HUES64 (cell line): ENCODE data around the gene ZWILCH.

ENCODE experiments used
- H3K27ac ChIP-seq: 2 replicates; pipeline ENCODE4 v1.7.0; 2013; ENCODE audit warnings: low read depth, low read length, inconsistent platforms
- H3K27me3 ChIP-seq: 2 replicates; pipeline ENCODE4 v1.6.1; 2013; ENCODE audit warnings: mild to moderate bottlenecking, low read length; ENCODE audit not compliant: insufficient read depth
- H3K36me3 ChIP-seq: 2 replicates; pipeline ENCODE4 v1.6.1; 2013; ENCODE audit warnings: mild to moderate bottlenecking, low read length; ENCODE audit not compliant: insufficient read depth
- H3K4me1 ChIP-seq: 2 replicates; pipeline ENCODE4 v1.6.1; 2013; ENCODE audit warnings: mild to moderate bottlenecking, low read length, moderate library complexity; ENCODE audit not compliant: insufficient read depth
- H3K4me3 ChIP-seq: 2 replicates; pipeline ENCODE4 v1.5.1; 2013; ENCODE audit warnings: mild to moderate bottlenecking, low read length, moderate library complexity
- H3K9ac ChIP-seq: 2 replicates; pipeline ENCODE4 v1.6.1; 2013; ENCODE audit warnings: mild to moderate bottlenecking, low read depth, low read length
- H3K9me3 ChIP-seq: 2 replicates; pipeline ENCODE4 v1.6.1; 2013; ENCODE audit warnings: low read depth, low read length; ENCODE audit not compliant: insufficient read depth
- WGBS: fragments of 150-250, 120-280 bp; methylation state at CpG from one replicate; pipeline ENCODE4 v1.1.7; 2013; ENCODE audit warnings: missing lambda C conversion rate; 5-methylcytosine and 5-hydroxymethylcytosine counted together

ZWILCH gene

DNA sequence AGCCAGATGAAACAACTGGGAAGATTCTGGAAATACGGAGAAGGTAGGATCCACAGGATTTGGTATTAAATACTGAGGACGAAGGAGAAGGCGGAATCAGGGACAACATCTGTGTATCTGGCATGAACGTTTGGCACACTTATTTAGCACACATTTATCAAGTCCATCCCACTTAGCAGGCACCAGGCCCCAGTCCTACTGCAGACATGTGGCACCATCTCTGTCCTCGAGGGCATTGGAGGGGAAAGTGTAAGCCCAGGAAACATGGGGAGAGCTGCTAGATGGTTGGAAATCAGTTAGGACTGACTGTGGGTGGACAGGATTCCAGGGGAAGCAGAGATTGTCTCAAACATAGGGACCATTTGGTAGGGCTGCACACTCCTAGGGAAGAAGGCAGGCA lies 89.7 kb downstream of the ZWILCH start:
- H3K36me3 ChIP-seq, result no peaks in the 10 kb centered on the region
- H3K9me3 ChIP-seq, result no peaks in the 10 kb centered on the region
- WGBS, result 91% methylated on average over 5 of the region's 5 CpGs
- no peak overlapping the region for H3K4me3 ChIP-seq
- no peaks in the 10 kb centered on the region for H3K27me3 ChIP-seq
- no peak overlapping the region for H3K27ac ChIP-seq
- H3K9ac ChIP-seq, result no peak overlapping the region
- no peaks in the 10 kb centered on the region for H3K4me1 ChIP-seq

DNA sequence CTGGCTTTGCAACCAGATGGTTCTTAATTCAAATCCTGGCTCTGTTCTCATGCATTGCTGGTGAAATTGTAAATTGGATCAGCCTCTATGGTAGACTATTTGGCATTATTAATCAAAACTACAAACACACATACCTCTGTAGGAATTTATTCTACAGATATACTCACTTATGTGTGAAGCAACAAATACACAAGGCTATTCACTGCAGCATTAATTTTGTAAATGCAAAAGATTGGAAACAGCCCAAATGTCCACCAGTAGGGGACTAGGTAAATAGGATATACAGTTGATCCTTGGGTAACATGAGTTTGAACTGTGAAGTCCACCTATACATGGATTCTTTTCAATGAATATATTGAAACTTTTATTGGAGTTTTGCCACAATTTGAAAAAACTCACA lies 90.2 kb downstream of the ZWILCH start:
- no peaks in the 10 kb centered on the region for H3K9me3 ChIP-seq
- H3K27ac ChIP-seq, result no peak overlapping the region
- no peak overlapping the region for H3K4me3 ChIP-seq
- no peaks in the 10 kb centered on the region for H3K4me1 ChIP-seq
- no peaks in the 10 kb centered on the region for H3K27me3 ChIP-seq
- H3K36me3 ChIP-seq, result no peaks in the 10 kb centered on the region
- no peak overlapping the region for H3K9ac ChIP-seq

DNA sequence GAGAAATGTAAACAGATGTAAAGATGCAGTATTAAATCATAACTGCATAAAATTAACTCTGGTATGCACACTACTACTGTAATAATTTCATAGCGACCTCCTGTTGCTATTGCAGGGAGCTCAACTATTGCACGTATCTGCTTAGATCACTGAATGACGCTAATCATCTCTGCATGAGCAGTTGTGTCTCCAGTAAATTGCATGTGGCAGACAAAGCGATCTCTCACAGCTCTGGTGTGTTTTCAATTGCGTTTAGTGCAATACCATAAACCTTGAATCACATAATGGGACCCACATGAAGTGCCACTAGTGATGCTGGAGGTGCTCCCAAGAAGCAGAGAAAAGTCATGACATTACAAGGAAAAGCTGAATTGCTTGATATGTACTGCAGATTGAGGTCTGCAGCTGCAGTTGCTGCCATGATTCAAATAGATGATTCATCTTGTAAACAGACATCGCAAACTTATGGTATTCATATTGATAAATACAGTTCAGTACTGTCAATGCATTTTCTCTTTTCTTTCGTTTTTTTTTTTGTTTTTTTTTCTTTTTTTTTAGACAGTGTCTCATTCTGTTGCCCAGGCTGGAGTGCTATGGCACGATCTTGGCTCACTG lies 90.9 kb downstream of the ZWILCH start:
- H3K27me3 ChIP-seq, result no peaks in the 10 kb centered on the region
- H3K36me3 ChIP-seq, result no peaks in the 10 kb centered on the region
- no peaks in the 10 kb centered on the region for H3K9me3 ChIP-seq
- no peak overlapping the region for H3K27ac ChIP-seq
- no peak overlapping the region for H3K9ac ChIP-seq
- 91% methylated on average over 8 of the region's 8 CpGs for WGBS
- H3K4me3 ChIP-seq, result no peak overlapping the region
- no peaks in the 10 kb centered on the region for H3K4me1 ChIP-seq

DNA sequence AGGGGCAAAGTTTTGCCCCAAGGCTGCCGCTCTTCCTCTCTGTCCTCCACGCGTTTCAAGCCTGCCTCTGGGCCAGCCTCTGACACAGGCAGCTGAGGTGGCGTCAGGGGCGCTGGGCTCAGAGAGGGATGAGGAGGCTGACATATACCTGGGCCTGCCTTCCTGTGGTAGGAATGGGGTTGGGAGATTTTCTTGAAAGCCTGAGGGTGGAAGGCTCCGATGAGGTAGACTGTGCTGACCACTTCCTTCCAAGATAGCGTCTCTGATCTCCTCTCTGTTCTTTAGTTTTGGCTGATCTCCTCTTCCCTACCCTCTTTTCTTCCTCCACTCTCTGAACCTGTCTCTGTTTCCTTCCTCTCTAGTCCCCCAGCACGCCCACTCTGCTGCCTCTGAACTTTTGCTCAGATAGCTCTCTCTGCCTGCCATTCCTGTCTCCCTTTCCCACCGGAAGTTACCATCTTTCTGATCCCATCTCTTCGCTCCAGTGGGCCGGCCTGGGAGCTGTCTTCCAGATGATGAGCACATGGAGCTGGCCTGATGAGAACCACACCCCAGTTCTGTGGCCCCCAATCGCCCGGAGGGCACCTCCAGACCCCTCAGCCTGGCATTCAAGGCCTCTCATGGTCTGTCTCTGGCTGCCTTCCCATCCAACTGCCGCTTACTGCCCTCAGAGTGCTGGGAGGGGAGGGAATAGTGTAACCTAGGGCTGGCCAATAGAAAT lies 93.1 kb downstream of the ZWILCH start:
- H3K27ac ChIP-seq, result no peak overlapping the region
- H3K9ac ChIP-seq, result no peak overlapping the region
- no peak overlapping the region for H3K4me3 ChIP-seq
- no peaks in the 10 kb centered on the region for H3K9me3 ChIP-seq
- H3K4me1 ChIP-seq, result no peaks in the 10 kb centered on the region; the same call in 1 of the 2 replicates
- H3K36me3 ChIP-seq, result no peaks in the 10 kb centered on the region
- WGBS, result 91% methylated on average over 13 of the region's 14 CpGs
- no peaks in the 10 kb centered on the region for H3K27me3 ChIP-seq
